Fibroblast of skin of right biceps (primary cell): ENCODE measurements around the gene SBF2.

Source experiments
- DNase-seq: peaks from one replicate; pipeline ENCODE4 v3.0.0-alpha.2; 2013

Gene SBF2

GRCh38 chr11:9797300-9797699, 496.7 kb downstream of the SBF2 start:
- peak; percentile 30 for DNase-seq

- peak; percentile 19 for DNase-seq
Measured at GRCh38 chr11:9796854-9797253, 497.2 kb downstream of the SBF2 start.

- no peak for DNase-seq
Measured at GRCh38 chr11:9796266-9796665, 497.8 kb downstream of the SBF2 start.

- no peak for DNase-seq
Measured at GRCh38 chr11:9790703-9791102, 503.3 kb downstream of the SBF2 start.

- no peak for DNase-seq
Measured at GRCh38 chr11:9789910-9790309, 504.1 kb downstream of the SBF2 start.

GRCh38 chr11:9787981-9788521, 506.0 kb downstream of the SBF2 start:
- peak; percentile 67 for DNase-seq

- DNase-seq: no peak
Measured at GRCh38 chr11:9787260-9787659, 506.8 kb downstream of the SBF2 start.

- no peak for DNase-seq
Measured at GRCh38 chr11:9784602-9785315, 509.3 kb downstream of the SBF2 start.

- no peak for DNase-seq
Measured at GRCh38 chr11:9783986-9784385, 510.0 kb downstream of the SBF2 start.

- no peak for DNase-seq
Measured at GRCh38 chr11:9780929-9781328, 513.1 kb downstream of the SBF2 start.

GRCh38 chr11:9777525-9777924, 516.5 kb downstream of the SBF2 start:
- no peak for DNase-seq

GRCh38 chr11:9777066-9777465, 517.0 kb downstream of the SBF2 start:
- DNase-seq: no peak

- no peak for DNase-seq
Measured at GRCh38 chr11:9776203-9776602, 517.8 kb downstream of the SBF2 start.

GRCh38 chr11:9775398-9775779, 518.6 kb downstream of the SBF2 start:
- no peak for DNase-seq

- DNase-seq: peak; percentile 96
Measured at GRCh38 chr11:9774591-9775397, 519.2 kb downstream of the SBF2 start.

GRCh38 chr11:9774109-9774508, 519.9 kb downstream of the SBF2 start:
- DNase-seq: no peak

- DNase-seq: no peak
Measured at GRCh38 chr11:9773524-9773923, 520.5 kb downstream of the SBF2 start.

GRCh38 chr11:9772218-9772617, 521.8 kb downstream of the SBF2 start:
- no peak for DNase-seq

- no peak for DNase-seq
Measured at GRCh38 chr11:9771071-9771511, 522.9 kb downstream of the SBF2 start.

- DNase-seq: no peak
Measured at GRCh38 chr11:9769621-9770020, 524.4 kb downstream of the SBF2 start.

GRCh38 chr11:9765320-9766101, 528.5 kb downstream of the SBF2 start:
- DNase-seq: peak; percentile 96

GRCh38 chr11:9763301-9763700, 530.7 kb downstream of the SBF2 start:
- DNase-seq: no peak

- no peak for DNase-seq
Measured at GRCh38 chr11:9762531-9762930, 531.5 kb downstream of the SBF2 start.
